HG03521 (cell line): Measurements from ENCODE around the gene PDLIM3.

Experiments used
- ATAC-seq: cut with Tn5 transposase; IDR thresholded peaks from one replicate; pipeline ENCODE4 v1.9.1; 2021; ENCODE audit warnings: mild to moderate bottlenecking, moderate library complexity; ENCODE audit not compliant: unreplicated experiment

The PDLIM3 gene

GRCh38 chr4:185472103-185472542 is 63.2 kb downstream of the PDLIM3 start:
- no peak for ATAC-seq

GRCh38 chr4:185471235-185472102 is 63.8 kb downstream of the PDLIM3 start, which contains the start of gene CCDC110:
Gene CCDC110, minus strand, starts transcription at chr4:185471733. Its CDS starts 50 bp downstream, at chr4:185471683.
- peak; percentile 94 for ATAC-seq

GRCh38 chr4:185470501-185471195 is 64.7 kb downstream of the PDLIM3 start:
- no peak for ATAC-seq

GRCh38 chr4:185469580-185470154 is 65.6 kb downstream of the PDLIM3 start:
- no peak for ATAC-seq

- ATAC-seq, result no peak
Observed at GRCh38 chr4:185468999-185469398, 66.3 kb downstream of the PDLIM3 start.

- ATAC-seq, result no peak
Observed at GRCh38 chr4:185467991-185468390, 67.3 kb downstream of the PDLIM3 start.

GRCh38 chr4:185467101-185467500 is 68.2 kb downstream of the PDLIM3 start:
- ATAC-seq, result no peak

GRCh38 chr4:185465707-185466106 is 69.6 kb downstream of the PDLIM3 start:
- no peak for ATAC-seq

GRCh38 chr4:185464887-185465286 is 70.4 kb downstream of the PDLIM3 start:
- no peak for ATAC-seq

- no peak for ATAC-seq
Observed at GRCh38 chr4:185464183-185464582, 71.1 kb downstream of the PDLIM3 start.

GRCh38 chr4:185463541-185463940 is 71.8 kb downstream of the PDLIM3 start:
- ATAC-seq, result no peak

- no peak for ATAC-seq
Observed at GRCh38 chr4:185461565-185461964, 73.7 kb downstream of the PDLIM3 start.

- ATAC-seq, result no peak
Observed at GRCh38 chr4:185457136-185457535, 78.2 kb downstream of the PDLIM3 start.

- no peak for ATAC-seq
Observed at GRCh38 chr4:185456131-185456530, 79.2 kb downstream of the PDLIM3 start.
